IMR-90 (cell line): ENCODE results near the gene TMEM233.

Source experiments
- MAFK ChIP-seq: IDR thresholded peaks from 2 replicates; pipeline ENCODE4 v1.6.1; 2012; ENCODE audit warnings: low read depth, low read length, improper control_type of control experiment
- RFX5 ChIP-seq: IDR thresholded peaks from 2 replicates; pipeline ENCODE4 v1.8.0; 2012; ENCODE audit warnings: low read depth, mild to moderate bottlenecking, low read length, moderate library complexity
- TF ChIP-seq, protein P1 (sequence below): fragments of 150-350 bp; IDR thresholded peaks from 2 replicates; pipeline ENCODE4 v1.6.1; 2017; ENCODE audit warnings: mild to moderate bottlenecking, antibody characterized with exemption, low read length, low read depth
- TF ChIP-seq, protein P2 (sequence below): conservative IDR thresholded peaks from 2 replicates; pipeline ENCODE4 v1.5.1; 2012; ENCODE audit warnings: mild to moderate bottlenecking, low read depth, low read length, improper control_type of control experiment

DNA sequence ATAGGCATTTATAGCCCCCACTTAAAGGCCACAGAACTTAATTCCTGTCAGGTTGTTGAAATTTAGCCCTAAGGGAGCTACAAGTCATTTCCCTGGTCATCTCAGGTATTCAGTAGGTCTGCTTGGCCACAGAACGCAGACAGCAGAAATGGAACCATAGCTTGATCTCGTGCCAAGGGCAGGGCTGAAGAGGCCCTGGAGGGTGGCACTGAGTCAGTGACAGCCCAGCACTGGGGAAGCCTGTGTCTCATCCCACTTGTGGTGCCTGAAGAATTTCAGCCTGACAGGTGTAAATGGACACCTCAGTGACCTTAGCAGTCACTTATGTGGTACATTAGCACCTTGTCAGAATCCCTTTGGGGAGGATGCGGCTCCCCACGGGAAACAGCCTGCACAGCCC lies 81.0 kb downstream of the TMEM233 start:
- TF ChIP-seq MAFK (no peak), RFX5 (no peak)
- TF ChIP-seq, protein P1, sequence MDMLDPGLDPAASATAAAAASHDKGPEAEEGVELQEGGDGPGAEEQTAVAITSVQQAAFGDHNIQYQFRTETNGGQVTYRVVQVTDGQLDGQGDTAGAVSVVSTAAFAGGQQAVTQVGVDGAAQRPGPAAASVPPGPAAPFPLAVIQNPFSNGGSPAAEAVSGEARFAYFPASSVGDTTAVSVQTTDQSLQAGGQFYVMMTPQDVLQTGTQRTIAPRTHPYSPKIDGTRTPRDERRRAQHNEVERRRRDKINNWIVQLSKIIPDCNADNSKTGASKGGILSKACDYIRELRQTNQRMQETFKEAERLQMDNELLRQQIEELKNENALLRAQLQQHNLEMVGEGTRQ, result no peak
- TF ChIP-seq, protein P2, sequence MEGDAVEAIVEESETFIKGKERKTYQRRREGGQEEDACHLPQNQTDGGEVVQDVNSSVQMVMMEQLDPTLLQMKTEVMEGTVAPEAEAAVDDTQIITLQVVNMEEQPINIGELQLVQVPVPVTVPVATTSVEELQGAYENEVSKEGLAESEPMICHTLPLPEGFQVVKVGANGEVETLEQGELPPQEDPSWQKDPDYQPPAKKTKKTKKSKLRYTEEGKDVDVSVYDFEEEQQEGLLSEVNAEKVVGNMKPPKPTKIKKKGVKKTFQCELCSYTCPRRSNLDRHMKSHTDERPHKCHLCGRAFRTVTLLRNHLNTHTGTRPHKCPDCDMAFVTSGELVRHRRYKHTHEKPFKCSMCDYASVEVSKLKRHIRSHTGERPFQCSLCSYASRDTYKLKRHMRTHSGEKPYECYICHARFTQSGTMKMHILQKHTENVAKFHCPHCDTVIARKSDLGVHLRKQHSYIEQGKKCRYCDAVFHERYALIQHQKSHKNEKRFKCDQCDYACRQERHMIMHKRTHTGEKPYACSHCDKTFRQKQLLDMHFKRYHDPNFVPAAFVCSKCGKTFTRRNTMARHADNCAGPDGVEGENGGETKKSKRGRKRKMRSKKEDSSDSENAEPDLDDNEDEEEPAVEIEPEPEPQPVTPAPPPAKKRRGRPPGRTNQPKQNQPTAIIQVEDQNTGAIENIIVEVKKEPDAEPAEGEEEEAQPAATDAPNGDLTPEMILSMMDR, result no peak
